HG03565 (cell line): ENCODE results near the gene MFAP4.
"Not testable (repeated sequence)": the region's sequence is repeated elsewhere in the genome, so short reads cannot be mapped to it uniquely, and the experiment has no call there.

Experiments
- ATAC-seq: cut with Tn5 transposase; IDR thresholded peaks from one replicate; pipeline ENCODE4 v1.9.1; 2021; ENCODE audit warnings: mild to moderate bottlenecking, moderate library complexity; ENCODE audit not compliant: unreplicated experiment

Gene MFAP4

DNA sequence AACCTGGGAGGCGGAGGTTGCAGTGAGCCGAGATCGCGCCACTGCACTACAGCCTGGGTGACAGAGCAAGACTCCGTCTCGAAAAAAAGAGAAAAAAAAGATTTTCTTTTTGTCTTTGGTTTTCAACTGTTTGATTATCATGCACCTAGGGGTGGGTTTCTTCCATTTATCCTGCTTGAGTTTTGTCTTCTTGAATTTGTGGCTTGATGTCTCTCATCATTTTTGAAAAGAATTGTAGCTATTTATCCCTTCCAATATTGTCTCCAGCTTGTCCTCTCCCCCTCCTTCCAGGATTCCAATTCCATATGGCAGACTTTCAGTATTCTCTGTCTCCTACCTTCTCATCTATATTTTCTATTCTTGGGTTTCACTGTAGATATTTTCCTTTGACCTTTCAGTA, 32.2 kb downstream of the MFAP4 start:
- ATAC-seq, result no peak

DNA sequence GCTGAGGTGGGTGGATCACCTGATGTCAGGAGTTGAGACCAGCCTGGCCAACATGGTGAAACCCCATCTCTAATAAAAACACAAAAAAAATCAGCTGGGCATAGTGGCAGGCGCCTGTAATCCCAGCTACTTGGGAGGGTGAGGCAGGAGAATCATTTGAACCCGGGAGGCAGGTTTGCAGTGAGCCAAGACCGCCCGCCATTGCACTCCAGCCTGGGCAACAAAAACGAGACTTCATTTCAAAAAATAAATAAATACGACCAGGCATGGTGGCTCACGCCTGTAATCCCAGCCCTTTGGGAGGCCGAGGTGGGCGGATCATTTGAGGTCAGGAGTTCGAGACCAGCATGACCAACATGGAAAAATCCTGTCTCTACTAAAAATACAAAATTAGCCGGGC, 33.6 kb downstream of the MFAP4 start:
- not testable (repeated sequence) for ATAC-seq

DNA sequence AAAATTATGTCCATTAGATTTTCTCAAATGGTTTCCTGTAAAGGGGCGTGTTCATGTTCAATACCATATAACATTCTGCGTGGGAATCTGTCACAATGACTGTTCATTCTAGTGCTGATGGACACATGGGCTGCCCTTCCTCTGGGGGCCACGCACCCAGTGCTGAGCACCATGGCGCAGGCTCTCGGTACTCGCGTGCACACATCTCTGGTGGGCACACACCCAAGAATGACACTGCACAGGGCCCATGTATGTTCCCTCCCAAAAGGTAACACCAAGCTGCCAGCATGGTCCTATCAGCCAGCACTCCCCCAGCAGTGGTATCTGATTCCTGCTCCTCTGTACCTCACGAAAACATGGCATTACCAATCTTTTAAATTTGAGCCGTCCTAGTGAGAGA, 38.2 kb downstream of the MFAP4 start:
- no peak for ATAC-seq

DNA sequence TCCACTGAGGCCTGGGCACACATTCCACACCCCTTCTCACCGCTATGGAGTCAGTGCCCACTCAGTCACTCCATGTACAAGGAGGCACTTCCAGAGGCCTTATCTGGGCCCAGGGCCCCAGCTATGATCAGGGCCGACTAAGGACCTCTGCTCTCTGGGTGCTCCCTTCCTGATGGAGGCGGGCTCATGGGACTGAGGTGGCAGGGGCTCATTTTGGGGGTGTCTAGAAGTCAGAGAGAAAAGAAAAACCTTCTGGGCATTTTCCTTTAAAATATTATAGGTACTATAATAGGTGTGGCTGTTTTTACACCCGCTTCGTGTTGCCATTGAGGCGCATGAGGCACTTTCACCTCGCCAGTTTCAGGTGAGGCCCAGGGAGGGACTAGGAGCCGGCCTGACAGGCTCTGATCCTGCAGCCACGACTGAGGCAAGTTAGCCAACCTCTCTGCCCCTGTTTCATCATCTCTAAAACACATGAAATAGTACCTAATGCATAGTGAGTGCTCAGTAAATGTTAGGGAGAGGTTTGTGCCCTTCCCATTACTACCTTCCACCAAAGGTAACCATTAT, 38.8 kb downstream of the MFAP4 start:
- ATAC-seq, result no peak

DNA sequence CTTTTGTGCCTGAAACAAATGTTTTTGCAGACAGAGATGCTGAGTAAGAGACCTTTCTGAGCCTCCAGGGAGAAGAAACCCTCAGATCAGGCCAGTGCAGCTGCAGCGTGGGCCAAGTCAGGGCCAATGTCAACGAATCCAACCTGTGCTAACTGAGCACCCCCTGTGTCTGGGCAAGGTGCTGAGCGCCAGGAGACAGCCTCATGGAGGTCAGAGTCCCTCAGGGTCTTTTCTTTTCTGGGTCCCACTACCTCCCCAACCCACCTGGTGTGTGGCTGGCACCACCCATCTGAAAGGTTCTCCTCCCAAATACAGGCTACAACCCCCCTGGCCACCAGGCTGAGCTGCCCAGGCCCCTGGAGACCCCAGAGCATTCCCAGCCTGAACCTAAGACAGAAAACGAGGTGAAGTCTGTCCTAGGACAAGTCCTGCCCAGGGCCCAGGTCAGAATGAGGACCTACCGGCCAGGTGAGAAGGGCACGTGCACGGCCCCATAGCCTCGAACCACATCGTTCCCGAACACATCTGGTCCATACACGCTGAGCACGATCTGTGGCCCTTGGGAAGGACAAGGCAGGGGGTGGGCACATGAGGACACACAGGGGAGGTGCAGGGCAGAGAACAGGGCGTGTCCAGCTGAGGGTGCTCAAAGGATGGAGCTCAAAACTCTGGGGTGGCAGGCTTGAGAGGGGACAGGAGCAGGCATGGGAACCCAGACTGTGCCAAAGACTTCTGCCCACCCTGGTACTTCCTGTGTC, 39.5 kb downstream of the MFAP4 start:
- ATAC-seq, result no peak

DNA sequence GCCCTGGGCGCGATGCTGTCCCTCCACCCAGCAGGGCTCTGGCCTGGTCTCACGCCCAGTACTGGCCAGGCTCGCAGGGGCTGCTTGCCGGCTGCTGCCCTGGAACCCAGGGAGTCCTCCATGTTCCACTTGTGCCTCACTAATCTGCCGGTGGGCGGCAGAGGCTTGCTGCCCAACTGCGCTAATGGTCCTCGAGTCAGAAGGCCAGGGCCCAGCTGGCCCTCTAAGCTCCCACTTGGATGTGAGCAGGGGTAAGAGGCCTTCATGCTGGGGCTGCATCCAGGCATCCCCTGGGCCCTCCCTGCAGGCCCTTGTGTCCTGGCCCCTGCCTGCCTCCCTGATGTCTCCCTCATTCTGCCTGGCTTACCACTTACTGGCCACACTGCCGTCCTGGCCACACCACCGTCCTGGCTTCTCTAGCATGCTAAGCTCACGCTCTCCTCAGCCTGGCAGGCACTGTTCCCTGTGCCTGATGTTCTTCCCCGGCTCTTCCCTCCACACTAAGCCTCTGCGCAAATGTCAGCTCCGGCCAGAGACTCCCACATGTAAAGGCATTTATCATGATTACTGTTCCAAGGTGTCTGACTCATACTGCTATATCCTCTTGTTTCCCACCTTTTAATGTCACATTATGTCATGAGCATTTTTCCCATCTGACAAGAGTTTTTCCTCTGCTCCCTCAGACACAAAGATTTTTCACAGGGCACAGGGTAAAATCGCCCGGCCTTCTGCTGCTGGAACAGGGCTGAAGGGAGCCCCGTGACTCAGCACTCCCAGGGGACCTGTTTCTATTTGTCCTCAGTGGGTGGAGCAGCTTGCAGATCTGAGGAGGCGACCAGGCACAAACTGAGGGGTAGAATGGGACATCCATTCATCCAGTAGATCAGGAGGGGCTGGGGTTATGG, 40.4 kb downstream of the MFAP4 start:
- no peak for ATAC-seq

DNA sequence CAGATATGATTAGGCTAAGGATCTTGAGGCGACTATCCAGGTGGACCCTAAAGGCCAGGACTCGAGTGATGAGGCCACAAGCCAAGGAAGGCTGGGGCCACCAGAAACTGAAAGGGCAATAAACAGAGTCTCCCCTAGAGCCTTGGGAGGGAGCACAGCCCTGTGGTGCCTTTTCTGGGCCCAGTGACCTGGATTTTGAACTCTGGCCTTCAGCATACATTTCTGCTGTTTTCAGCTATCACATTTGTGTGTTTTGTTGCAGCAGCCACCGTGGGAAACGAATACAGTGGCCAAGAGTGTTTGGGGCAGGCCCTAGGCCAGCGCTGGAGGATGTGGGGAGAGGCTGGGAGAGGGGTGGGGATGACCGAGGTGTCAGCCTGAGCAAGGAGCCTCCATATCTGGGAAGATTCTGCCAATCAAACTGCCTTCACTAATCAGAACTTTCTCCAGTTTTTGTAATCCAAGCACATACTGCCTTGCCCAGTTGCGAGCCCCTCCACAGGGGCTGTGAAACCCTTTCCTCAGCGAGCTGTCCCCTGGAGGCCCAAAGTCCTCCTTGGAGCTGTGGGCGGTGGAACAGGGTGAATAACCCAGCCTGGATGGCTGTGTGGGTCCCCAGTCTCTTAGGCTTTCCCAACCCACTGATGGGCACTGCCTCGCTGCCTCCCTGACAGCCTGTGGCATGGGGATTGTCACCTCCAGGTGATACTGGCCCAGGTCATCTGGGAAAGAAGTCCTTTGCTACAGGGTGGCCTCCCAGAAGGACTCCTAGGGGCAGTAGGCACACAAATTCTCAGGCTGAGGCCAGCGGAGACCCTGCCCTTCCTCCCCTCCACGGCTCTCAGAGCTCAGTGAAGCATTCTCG, 41.3 kb downstream of the MFAP4 start:
- no peak for ATAC-seq

DNA sequence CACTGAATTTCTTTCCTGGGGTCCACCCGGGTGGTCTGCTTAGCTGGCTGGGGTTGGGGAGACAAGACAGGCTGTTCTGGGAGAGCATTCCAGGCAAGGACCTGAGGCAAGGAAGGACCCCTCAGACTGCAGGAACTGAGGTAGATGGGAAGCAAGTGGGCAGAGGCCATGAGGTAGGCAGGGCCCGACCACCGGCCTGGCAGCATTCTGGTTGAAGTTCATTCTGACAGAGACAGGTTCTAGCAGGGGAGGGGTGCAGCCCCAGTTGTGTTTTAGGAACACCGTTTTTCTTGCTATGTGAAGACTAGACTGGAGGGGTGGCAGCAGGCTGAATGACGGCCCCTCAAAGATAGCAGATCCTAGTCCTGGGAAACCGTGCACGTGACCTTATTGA, 41.9 kb downstream of the MFAP4 start:
- ATAC-seq, result no peak

DNA sequence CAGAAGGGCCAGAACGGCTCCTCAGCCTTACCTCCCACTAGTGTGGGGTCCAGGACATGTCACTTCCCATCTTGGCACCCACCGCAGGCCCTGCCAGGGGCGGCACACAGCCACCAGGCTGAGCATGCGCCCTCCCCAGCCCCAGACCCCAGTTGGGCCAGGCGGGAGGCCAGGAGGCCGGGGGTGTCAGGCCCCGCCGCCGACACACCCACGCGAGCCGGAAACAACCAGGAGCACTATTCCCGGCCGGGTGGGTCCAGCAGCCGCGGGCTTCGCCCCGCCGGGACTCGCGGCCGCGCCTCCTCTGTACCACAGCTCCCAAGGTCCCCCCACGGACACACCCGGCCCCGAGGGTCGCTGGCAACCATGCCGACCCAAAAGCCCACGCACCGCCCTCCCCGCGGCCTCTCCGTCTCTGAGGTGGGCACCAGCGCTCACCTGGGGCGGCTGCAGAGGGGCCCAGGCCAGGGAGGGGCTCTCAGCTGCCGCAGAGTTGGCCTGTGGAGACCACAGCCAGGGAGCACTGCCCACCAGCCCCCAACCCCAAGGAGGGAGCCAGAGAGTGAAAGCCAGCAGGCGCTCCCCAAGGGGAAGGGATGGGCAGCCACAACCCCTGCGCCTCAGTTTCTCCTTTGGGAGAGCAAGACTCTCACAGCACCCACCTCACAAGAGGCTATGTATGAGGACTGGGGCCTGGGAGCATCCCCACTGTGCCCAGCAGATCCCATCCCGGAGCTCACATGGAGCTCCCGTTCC, 42.5 kb downstream of the MFAP4 start:
- ATAC-seq, result no peak

DNA sequence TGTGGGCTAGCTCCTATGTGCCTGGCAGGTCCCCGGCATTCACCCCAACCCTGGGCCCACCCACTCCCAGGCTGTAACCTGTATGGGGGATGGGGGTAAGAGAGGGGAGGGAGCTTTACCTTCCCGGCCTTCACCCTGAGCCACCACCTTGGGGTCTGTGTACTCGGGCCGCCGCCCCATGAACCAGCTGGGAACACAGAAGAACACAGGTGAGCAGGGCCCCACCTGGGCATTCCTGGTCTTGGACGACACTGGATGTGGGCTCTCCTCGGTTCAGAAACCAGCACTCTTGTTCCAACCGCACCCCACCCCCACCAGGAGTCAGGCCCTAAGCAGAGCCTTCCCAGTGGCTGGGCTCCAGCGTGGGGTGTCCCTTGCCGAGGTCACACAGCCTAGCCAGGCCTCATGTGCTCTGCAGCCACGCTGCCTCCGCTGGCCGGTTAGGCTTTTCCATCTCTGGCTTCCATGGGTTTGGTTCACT, 43.3 kb downstream of the MFAP4 start:
- ATAC-seq, result no peak

DNA sequence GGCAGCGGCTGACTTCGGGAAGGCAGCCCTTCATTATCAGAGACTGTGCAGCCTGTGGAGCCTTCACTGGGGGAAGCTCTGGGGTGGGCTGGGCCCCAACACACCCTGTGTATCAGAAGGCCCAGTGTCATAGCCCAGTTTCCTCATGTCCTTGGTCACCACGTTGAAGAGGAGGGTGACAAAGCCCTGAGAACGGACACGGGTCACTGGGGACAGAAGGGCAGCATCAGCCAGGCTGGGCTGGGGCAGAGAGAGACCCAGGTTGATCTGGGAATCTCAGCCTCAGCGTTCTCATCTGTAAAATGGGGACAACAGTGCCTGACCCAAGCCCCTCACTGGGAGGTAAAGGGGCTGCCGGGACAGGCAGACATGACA, 43.7 kb downstream of the MFAP4 start:
- ATAC-seq, result no peak

DNA sequence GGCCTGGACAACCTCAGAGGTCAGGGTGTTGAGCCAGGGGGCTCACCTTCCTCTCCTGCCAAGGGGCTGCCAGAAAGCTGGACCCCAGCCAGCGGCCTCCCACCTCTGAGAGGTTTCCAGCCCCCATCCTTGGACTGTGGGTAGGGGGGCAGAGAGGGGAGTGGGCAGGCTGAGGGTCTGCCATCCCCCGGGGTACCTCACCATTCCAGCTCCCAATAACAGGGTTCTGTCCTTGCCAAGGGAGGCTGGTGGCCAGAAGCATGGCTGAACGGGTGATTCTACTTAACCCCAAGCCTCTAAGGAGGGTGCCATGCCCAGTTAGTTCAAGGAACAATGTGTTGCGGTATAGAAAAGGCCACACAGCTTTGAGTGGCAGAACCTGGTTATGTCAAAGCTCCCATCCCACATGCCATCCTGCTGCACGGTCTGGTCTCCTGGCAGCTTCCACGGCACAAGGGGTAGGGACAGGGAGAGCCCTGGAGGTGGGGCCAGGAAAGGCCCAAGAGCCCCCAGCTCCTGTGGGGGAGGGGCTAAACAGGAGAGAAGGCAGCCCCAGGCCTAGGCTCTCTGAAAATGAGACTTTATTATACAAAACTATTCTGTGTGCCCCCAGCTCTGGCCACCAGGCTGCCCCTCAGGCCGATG, 44.3 kb downstream of the MFAP4 start:
- no peak for ATAC-seq

DNA sequence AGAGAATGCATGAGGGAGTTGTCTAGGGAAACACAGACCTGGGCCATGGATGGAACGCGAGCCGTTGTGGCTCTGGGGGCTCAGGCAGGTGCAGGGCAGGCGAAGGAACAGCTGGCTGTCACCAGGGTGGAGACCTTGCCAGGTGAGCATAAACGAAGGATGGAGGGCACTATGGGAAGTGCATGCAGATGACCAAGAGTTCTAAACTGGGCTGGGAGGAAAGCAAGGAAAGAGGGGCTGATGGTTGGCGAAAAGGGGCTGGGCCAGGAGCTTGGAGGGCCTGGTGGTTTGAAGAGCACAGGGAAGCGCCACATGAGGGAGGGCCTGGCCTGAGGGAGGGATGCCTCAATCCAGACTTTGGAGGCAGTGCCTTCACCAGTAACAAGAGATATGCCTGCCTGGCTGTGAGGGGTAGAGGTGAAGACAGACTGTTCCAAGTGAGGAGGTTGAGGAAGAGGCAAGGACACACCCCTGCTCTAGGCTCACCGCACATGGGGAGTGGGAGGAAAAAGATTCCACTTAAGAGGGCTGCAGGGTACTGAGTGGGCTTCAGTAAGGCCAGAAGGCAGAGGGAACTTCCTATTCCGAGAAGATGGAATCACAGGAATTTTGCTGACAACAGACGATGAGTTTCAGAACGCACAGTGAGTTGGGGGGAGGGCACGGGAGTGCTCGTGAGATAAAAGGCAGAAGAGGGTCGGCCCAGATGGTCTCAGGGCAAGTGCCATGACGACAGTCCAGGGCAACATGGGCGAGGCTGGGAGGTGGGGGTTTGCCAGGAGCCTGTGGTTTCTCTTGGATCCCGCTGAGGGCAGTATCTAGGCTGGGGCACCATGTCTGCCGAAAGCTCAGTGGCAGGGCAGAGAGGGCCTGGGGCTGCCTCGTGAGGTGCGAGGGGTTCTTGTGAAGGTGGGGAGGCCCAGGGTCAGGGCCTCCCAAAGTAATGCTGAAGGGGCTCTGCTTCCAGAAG, 45.1 kb downstream of the MFAP4 start:
- no peak for ATAC-seq

DNA sequence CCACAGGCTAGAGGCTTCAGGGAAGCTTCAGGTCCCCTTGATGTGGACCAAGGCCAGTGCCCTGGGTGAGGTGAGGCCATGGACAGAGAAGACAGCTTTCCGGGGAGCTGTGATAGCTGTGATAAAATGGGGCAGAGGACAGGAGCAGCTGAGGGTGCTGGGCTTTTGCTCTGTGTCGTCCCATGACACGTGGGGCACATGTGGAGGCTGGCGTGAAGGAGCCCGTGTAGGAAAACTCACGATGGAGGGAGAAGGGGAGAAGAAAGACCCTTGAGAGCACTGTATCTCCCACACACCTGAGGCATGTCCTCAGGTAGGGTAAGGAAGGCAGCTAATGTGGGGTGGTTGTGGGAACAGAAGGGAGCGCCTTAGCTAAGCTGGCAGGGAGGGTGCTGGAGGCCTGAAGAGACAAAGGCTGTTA, 45.8 kb downstream of the MFAP4 start:
- ATAC-seq, result no peak

DNA sequence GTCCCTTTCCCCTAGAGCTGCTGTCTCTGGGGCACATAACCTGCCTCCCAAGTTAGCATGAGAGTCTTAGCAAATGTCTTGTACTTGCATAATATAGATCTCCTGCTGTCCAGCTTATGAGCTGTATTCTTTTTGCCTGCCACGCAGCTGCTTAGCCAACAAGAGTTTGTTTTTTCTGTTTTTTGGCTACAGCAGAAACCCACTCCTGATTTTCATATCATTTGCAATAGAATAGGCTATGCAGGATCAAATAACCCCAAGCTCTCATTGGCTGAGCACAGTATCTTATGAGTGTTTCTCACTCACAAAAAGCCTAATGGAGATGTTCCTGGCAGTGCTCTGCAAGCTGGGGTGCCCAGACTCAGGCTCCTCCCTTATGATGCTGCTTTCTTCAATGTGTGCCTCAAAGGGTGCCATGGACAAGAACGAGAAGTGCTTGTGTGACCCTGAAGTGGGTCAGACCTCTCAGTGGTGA, 47.6 kb downstream of the MFAP4 start:
- no peak for ATAC-seq

DNA sequence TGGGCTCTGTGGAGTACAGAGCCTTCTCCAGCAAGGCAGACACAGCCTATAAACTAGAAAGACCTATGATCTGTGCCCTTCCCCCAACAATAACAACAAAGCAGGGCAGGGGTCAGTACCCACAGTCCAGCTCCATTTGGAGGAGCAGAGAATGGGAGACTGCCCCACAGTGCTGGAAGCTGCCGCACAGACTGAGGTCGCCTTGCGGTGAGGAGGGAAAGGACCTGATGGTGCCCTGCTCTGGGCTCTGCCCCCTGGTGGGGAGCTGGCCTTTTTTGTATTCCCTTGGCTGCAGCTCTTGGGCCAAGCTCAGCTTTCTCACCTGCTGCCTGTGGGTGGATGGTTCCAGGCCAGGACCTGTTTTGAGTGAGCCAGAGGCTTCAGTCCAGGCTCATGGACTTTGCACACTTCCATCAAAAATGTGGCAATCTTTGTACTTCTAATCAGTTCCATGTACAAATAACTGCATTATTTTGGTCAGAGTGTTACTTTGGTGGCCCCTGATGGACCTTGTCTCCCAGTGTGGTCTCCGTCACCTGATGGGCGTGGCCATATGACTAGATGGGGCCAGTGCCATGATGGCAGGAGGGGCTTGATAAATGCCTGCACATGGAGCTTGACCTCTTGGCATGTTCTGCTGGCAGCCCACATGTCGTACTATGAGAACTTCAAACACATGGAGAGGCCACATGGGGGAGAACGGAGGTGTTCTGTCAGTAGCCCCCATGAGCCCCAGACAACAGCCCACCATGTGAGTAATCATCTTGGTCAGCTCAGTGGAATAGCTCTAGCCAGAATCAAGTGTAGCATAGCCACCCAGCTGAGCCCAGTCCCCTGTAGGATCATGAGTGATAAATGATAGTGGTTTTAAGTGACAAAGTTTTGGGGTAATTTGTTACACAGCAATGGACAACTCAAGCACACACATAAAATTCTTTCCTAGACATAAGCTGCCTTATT, 48.7 kb downstream of the MFAP4 start:
- ATAC-seq, result no peak

DNA sequence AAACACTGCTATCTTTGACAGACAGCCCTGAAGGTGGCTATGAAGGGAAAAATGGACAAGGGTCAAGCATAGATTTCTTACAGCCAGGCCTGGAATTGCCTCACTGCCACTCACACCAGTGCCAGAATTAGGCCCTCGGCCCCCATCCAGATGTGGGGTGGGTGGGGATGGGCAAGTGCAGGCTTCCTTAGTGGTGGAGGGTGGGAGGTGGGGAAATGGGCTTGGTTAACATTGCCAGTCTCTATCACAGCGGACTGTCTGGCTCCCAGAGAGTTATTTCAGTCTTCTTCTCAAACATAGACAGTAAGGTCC, 49.3 kb downstream of the MFAP4 start:
- no peak for ATAC-seq
